IMR-90 (cell line): ENCODE measurements around the gene TXNDC16. TPM values are rescaled to one million over a fixed set of nuclear protein-coding genes. Genes with fewer than 3 reads are reported as not detected.
A peak's percentile ranks its signal among the peaks of the same experiment; 100 is the strongest.

Experiments used
- ATAC-seq: fragments of 200-7000 bp; cut with Tn5 transposase; 2 replicates; pipeline ENCODE4 v1.9.1; 2020; ENCODE audit warnings: low read depth, mild to moderate bottlenecking, moderate library complexity
- BruUV-seq: library from RNA; stranded (reverse); fragments of 400-500 nt; replicated peaks from 2 replicates; lab custom pipeline; 2021; lab: Mats Ljungman, UMichigan
- CTCF ChIA-PET: fragments of 300-600 bp; formaldehyde crosslinking; extraction: SDS; loops from one replicate; lab custom pipeline; 2021; ENCODE audit warnings: antibody characterized with exemption; lab: Yijun Ruan, JAX
- POLR2A ChIA-PET: fragments of 300-600 bp; sonication (Branson Sonifier 250); formaldehyde crosslinking; loops from one replicate; lab custom pipeline; 2022; ENCODE audit warnings: antibody characterized with exemption; ENCODE audit not compliant: unreplicated experiment; lab: Charles Lee
- DNase-seq: peaks from one replicate; pipeline ENCODE4 v3.0.0; 2013
- H2AFZ ChIP-seq: replicated peaks from 2 replicates; pipeline ENCODE3; 2013; ENCODE audit warnings: low read length, mild to moderate bottlenecking; ENCODE audit not compliant: poor library complexity
- H2AK5ac ChIP-seq: 2 replicates; pipeline ENCODE4 v1.6.1; 2013; ENCODE audit warnings: low read depth, low read length, inconsistent platforms
- H2AK9ac ChIP-seq: replicated peaks from 2 replicates; pipeline ENCODE3; 2013; ENCODE audit warnings: mild to moderate bottlenecking, low read depth, low read length, moderate library complexity; ENCODE audit not compliant: poor library complexity
- H2BK120ac ChIP-seq: 2 replicates; pipeline ENCODE4 v1.6.1; 2013; ENCODE audit warnings: low read depth, low read length, inconsistent platforms
- H2BK15ac ChIP-seq: 3 replicates; pipeline ENCODE4 v1.6.1; 2013; ENCODE audit warnings: low read depth, low read length, inconsistent platforms
- H2BK20ac ChIP-seq: 2 replicates; pipeline ENCODE4 v1.6.1; 2013; ENCODE audit warnings: low read depth, mild to moderate bottlenecking, inconsistent platforms, low read length, moderate library complexity
- H2BK5ac ChIP-seq: 2 replicates; pipeline ENCODE4 v1.6.1; 2013; ENCODE audit warnings: mild to moderate bottlenecking, low read depth, low read length, inconsistent platforms; ENCODE audit not compliant: poor library complexity, severe bottlenecking
- H3K14ac ChIP-seq: replicated peaks from 2 replicates; pipeline ENCODE4 v1.6.1; 2013; ENCODE audit warnings: low read depth, low read length, inconsistent platforms
- H3K18ac ChIP-seq: 2 replicates; pipeline ENCODE4 v1.6.1; 2013; ENCODE audit warnings: low read depth, low read length, control low read depth
- H3K23ac ChIP-seq: 2 replicates; pipeline ENCODE4 v1.6.1; 2013; ENCODE audit warnings: low read depth, low read length, inconsistent platforms
- H3K27ac ChIP-seq: 2 replicates; pipeline ENCODE4 v1.5.1; 2013; ENCODE audit warnings: mild to moderate bottlenecking, control low read depth, low read length; ENCODE audit not compliant: insufficient read depth
- H3K27me3 ChIP-seq: 2 replicates; pipeline ENCODE4 v1.6.1; 2013; ENCODE audit warnings: low read length; ENCODE audit not compliant: control insufficient read depth, insufficient read depth
- H3K36me3 ChIP-seq: 2 replicates; pipeline ENCODE4 v1.6.1; 2013; ENCODE audit warnings: low read length, mixed read lengths; ENCODE audit not compliant: control insufficient read depth, insufficient read depth
- H3K4ac ChIP-seq: 2 replicates; pipeline ENCODE4 v1.6.1; 2013; ENCODE audit warnings: low read depth, low read length, inconsistent platforms
- H3K4me1 ChIP-seq: 2 replicates; pipeline ENCODE4 v1.6.1; 2013; ENCODE audit warnings: low read length, mixed read lengths; ENCODE audit not compliant: control insufficient read depth, insufficient read depth
- H3K4me2 ChIP-seq: 2 replicates; pipeline ENCODE4 v1.6.1; 2013; ENCODE audit warnings: low read depth, mild to moderate bottlenecking, control low read depth, low read length, moderate library complexity
- H3K4me3 ChIP-seq: 2 replicates; pipeline ENCODE4 v1.5.1; 2013; ENCODE audit warnings: low read depth, mild to moderate bottlenecking, control low read depth, low read length, moderate library complexity; ENCODE audit not compliant: insufficient read depth
- H3K56ac ChIP-seq: 2 replicates; pipeline ENCODE4 v1.6.1; 2013; ENCODE audit warnings: low read length, inconsistent platforms; ENCODE audit not compliant: insufficient read depth; ENCODE audit errors: extremely low read depth
- H3K79me1 ChIP-seq, 2 experiments: 2 replicates each; pipeline ENCODE4 v1.6.1; 2013; ENCODE audit warnings: low read length in 2 of 2, inconsistent platforms in 1 of 2, low read depth in 1 of 2
- H3K9ac ChIP-seq: 2 replicates; pipeline ENCODE4 v1.6.1; 2013; ENCODE audit warnings: low read depth, low read length, control low read depth
- H3K9me1 ChIP-seq: 2 replicates; pipeline ENCODE4 v1.6.1; 2013; ENCODE audit warnings: low read length, inconsistent platforms; ENCODE audit not compliant: insufficient read depth
- H3K9me3 ChIP-seq: 2 replicates; pipeline ENCODE4 v1.6.1; 2013; ENCODE audit warnings: low read length; ENCODE audit not compliant: control insufficient read depth, insufficient read depth
- H4K20me1 ChIP-seq: 2 replicates; pipeline ENCODE4 v1.6.1; 2013; ENCODE audit warnings: low read length, inconsistent platforms; ENCODE audit not compliant: insufficient read depth
- H4K5ac ChIP-seq: 2 replicates; pipeline ENCODE4 v1.6.1; 2013; ENCODE audit warnings: mild to moderate bottlenecking, low read depth, low read length, control low read depth
- H4K8ac ChIP-seq, 2 experiments: 2 replicates each; pipeline ENCODE4 v1.6.1; 2013; ENCODE audit warnings: low read depth in 2 of 2, low read length in 2 of 2, control low read depth in 1 of 2, inconsistent platforms in 1 of 2
- H4K91ac ChIP-seq: 2 replicates; pipeline ENCODE4 v1.6.1; 2013; ENCODE audit warnings: low read depth, low read length, inconsistent platforms; ENCODE audit not compliant: insufficient read depth
- BHLHE40 ChIP-seq: fragments of 150-350 bp; IDR thresholded peaks from 2 replicates; pipeline ENCODE4 v1.6.1; 2016; ENCODE audit warnings: mild to moderate bottlenecking, low read depth, low read length
- CEBPB ChIP-seq: IDR thresholded peaks from 2 replicates; pipeline ENCODE4 v1.6.1; 2012; ENCODE audit warnings: low read depth, low read length, improper control_type of control experiment
- CHD1 ChIP-seq: IDR thresholded peaks from 2 replicates; pipeline ENCODE4 v1.6.1; 2012; ENCODE audit warnings: low read depth, low read length, improper control_type of control experiment
- CTCF ChIP-seq: conservative IDR thresholded peaks from 2 replicates; pipeline ENCODE4 v1.5.1; 2012; ENCODE audit warnings: mild to moderate bottlenecking, low read depth, low read length, improper control_type of control experiment
- FOS ChIP-seq: fragments of 150-350 bp; IDR thresholded peaks from 2 replicates; pipeline ENCODE4 v1.6.1; 2016; ENCODE audit warnings: low read depth, low read length
- MAZ ChIP-seq: IDR thresholded peaks from 2 replicates; pipeline ENCODE4 v1.6.1; 2012; ENCODE audit warnings: low read depth, mild to moderate bottlenecking, low read length, improper control_type of control experiment, moderate library complexity, borderline replicate concordance
- MXI1 ChIP-seq: IDR thresholded peaks from 2 replicates; pipeline ENCODE4 v1.6.1; 2012; ENCODE audit warnings: low read depth, mild to moderate bottlenecking, low read length, moderate library complexity, borderline replicate concordance
- POLR2A ChIP-seq: IDR thresholded peaks from 2 replicates; pipeline ENCODE4 v1.6.1; 2012; ENCODE audit warnings: mild to moderate bottlenecking, low read depth, low read length
- RCOR1 ChIP-seq: IDR thresholded peaks from 2 replicates; pipeline ENCODE4 v1.6.1; 2012; ENCODE audit warnings: mild to moderate bottlenecking, low read length, improper control_type of control experiment; ENCODE audit not compliant: insufficient replicate concordance
- RFX5 ChIP-seq: IDR thresholded peaks from 2 replicates; pipeline ENCODE4 v1.8.0; 2012; ENCODE audit warnings: low read depth, mild to moderate bottlenecking, low read length, moderate library complexity
- SMC3 ChIP-seq: fragments of 150-350 bp; IDR thresholded peaks from 2 replicates; pipeline ENCODE4 v1.6.1; 2016; ENCODE audit warnings: low read depth, mild to moderate bottlenecking, antibody characterized with exemption, low read length, moderate library complexity
- USF2 ChIP-seq: fragments of 150-350 bp; IDR thresholded peaks from 2 replicates; pipeline ENCODE4 v1.6.1; 2017; ENCODE audit warnings: mild to moderate bottlenecking, antibody characterized with exemption, low read length, low read depth
- WGBS, 2 experiments: methylation state at CpG; one replicate each; pipeline versions ENCODE4 v1.1.5 to v1.1.7; 2013; ENCODE audit warnings: missing lambda C conversion rate in 2 of 2; ENCODE audit not compliant: insufficient read length in 1 of 2; ENCODE audit errors: extremely low coverage in 2 of 2; 5-methylcytosine and 5-hydroxymethylcytosine counted together
- dilution Hi-C: fragments of 300-500 bp; cut with HindIII; formaldehyde crosslinking; loops from one replicate; pipeline ENCODE4 v1.14.3; 2018; ENCODE audit warnings: low sequenced_read_pairs; ENCODE audit not compliant: unreplicated experiment
- in situ Hi-C: fragments of 300-500 bp; cut with MboI; formaldehyde crosslinking; loops from 3 replicates; pipeline ENCODE4 v1.14.3; 2019; ENCODE audit warnings: low sequenced_read_pairs, inconsistent platforms, mixed read lengths
- intact Hi-C: fragments of 100-400 bp; cut with micrococcal nuclease; formaldehyde crosslinking; loops from 2 replicates; pipeline ENCODE4 v1.10.0; 2022
- polyA plus RNA-seq, 3 experiments: library from polyadenylated mRNA; depleted of rRNA; stranded (reverse); fragments of >200 nt; gene quantifications; 2 replicates each; pipeline ENCODE4 v1.2.3, GENCODE V29; 2012; ENCODE audit warnings: low replicate concordance in 1 of 3
- total RNA-seq: library from RNA; depleted of rRNA; stranded (reverse); fragments of >200 nt; gene quantifications from 2 replicates; pipeline ENCODE4 v1.2.3, GENCODE V29; 2012

Gene TXNDC16
- total and polyA plus RNA-seq, 2 of the 4 experiments (the other 2 are of a cell fraction), result 1.4 TPM

GRCh38 chr14:52590318-52590717 lies 38.0 kb upstream of the TXNDC16 start:
- Histone ChIP-seq H3K9me1 (no peaks in the 10 kb centered on the region), H2BK120ac (no peak overlapping the region), H4K8ac (no peak overlapping the region), H3K79me1 (no peaks in the 10 kb centered on the region), H2AFZ (no peak overlapping the region), H3K9ac (no peak overlapping the region), H4K91ac (no peak overlapping the region), H3K4ac (no peak overlapping the region), H3K56ac (no peak overlapping the region), H2AK9ac (no peak overlapping the region), H3K9me3 (no peaks in the 10 kb centered on the region), H2BK5ac (no peak overlapping the region), H3K4me1 (peaks cover 4% of the 10 kb centered on the region), H3K27ac (no peak overlapping the region), H2BK15ac (no peak overlapping the region), H4K5ac (no peak overlapping the region), H3K36me3 (no peaks in the 10 kb centered on the region), H2AK5ac (no peak overlapping the region), H3K18ac (no peak overlapping the region), H4K20me1 (no peaks in the 10 kb centered on the region), H3K4me3 (no peak overlapping the region), H3K4me2 (no peak overlapping the region), H3K27me3 (no peaks in the 10 kb centered on the region), H2BK20ac (no peak overlapping the region), H3K14ac (no peak overlapping the region), H3K23ac (no peak overlapping the region)
- in situ Hi-C loops, result no loop called here
- POLR2A ChIA-PET, result no interaction called here
- intact Hi-C loops, result no loop called here
- no TSS peak for BruUV-seq
- dilution Hi-C loops, result no loop called here
- CTCF ChIA-PET, result interaction anchor here (0.7 kb wide), 1 partner anchor 44 kb away, joined by 3 read pairs; no protein-coding TSS in a partner anchor
- no peak for TF ChIP-seq CEBPB
- no peak for TF ChIP-seq CHD1
- TF ChIP-seq SMC3, result no peak
- no peak for TF ChIP-seq USF2
- no peak for TF ChIP-seq CTCF
- no peak for TF ChIP-seq BHLHE40
- no peak for TF ChIP-seq POLR2A
- TF ChIP-seq MXI1, result no peak
- no peak for TF ChIP-seq RFX5
- TF ChIP-seq FOS, result no peak
- TF ChIP-seq RCOR1, result no peak
- no peak for TF ChIP-seq MAZ
- DNase-seq (peak; percentile 34), ATAC-seq (peak; percentile 78)
- WGBS, 2 experiments, result no CpG with 5 or more reads among the region's 1 CpG
